GM12878 (cell line): ENCODE measurements around the gene LTB. TPM values are rescaled to one million over a fixed set of nuclear protein-coding genes. Genes with fewer than 3 reads are reported as not detected.
A peak's percentile ranks its signal among the peaks of the same experiment; 100 is the strongest.

Experiments
- BCL11A ChIP-seq: IDR thresholded peaks from 2 replicates; pipeline ENCODE4 v1.6.1; 2011; ENCODE audit warnings: low read depth, low read length
- BRCA1 ChIP-seq: IDR thresholded peaks from 2 replicates; pipeline ENCODE4 v1.6.1; 2011; ENCODE audit warnings: low read depth, low read length, improper control_type of control experiment
- CHD1 ChIP-seq: IDR thresholded peaks from 2 replicates; pipeline ENCODE4 v1.6.1; 2012; ENCODE audit warnings: low read depth, low read length, improper control_type of control experiment
- CHD2 ChIP-seq: IDR thresholded peaks from 2 replicates; pipeline ENCODE4 v1.6.1; 2011; ENCODE audit warnings: low read depth, low read length, improper control_type of control experiment, borderline replicate concordance
- ETV6 ChIP-seq, 2 experiments: fragments of 450-650 bp in 1 of 2; IDR thresholded peaks in 1 of 2; conservative IDR thresholded peaks in 1 of 2; 2 replicates each; pipeline ENCODE4 v1.6.1; 2014; ENCODE audit warnings: antibody characterized with exemption in 1 of 2, borderline replicate concordance in 1 of 2, low read depth in 1 of 2, mild to moderate bottlenecking in 1 of 2, moderate library complexity in 1 of 2
- FOXK2 ChIP-seq: fragments of 450-650 bp; IDR thresholded peaks from 2 replicates; pipeline ENCODE4 v1.6.1; 2017; ENCODE audit warnings: mild to moderate bottlenecking, moderate library complexity
- GATAD2B ChIP-seq: fragments of 450-650 bp; conservative IDR thresholded peaks from 2 replicates; pipeline ENCODE4 v1.6.1; 2017; ENCODE audit warnings: low read depth, mild to moderate bottlenecking, moderate library complexity
- HSF1 ChIP-seq: fragments of 150-350 bp; IDR thresholded peaks from 2 replicates; pipeline ENCODE4 v1.6.1; 2014; ENCODE audit warnings: mild to moderate bottlenecking, low read depth, low read length
- NFXL1 ChIP-seq: fragments of 450-650 bp; IDR thresholded peaks from 2 replicates; pipeline ENCODE4 v1.6.1; 2017; ENCODE audit warnings: antibody characterized with exemption, mild to moderate bottlenecking, borderline replicate concordance
- NFYB ChIP-seq: IDR thresholded peaks from 2 replicates; pipeline ENCODE4 v1.6.1; 2011; ENCODE audit warnings: low read depth, mild to moderate bottlenecking, low read length, improper control_type of control experiment, moderate library complexity; ENCODE audit not compliant: insufficient read depth
- PBX3 ChIP-seq: IDR thresholded peaks from 2 replicates; pipeline ENCODE4 v1.6.1; 2011; ENCODE audit warnings: mild to moderate bottlenecking, low read depth, low read length, moderate library complexity; ENCODE audit not compliant: insufficient replicate concordance
- RBBP5 ChIP-seq: fragments of 200-600 bp; sonication (generic); conservative IDR thresholded peaks from 2 replicates; pipeline ENCODE4 v1.6.1; 2016
- SKIL ChIP-seq: fragments of 450-650 bp; IDR thresholded peaks from 2 replicates; pipeline ENCODE4 v1.6.1; 2017; ENCODE audit warnings: mild to moderate bottlenecking, low read depth, inconsistent platforms; ENCODE audit not compliant: poor library complexity, severe bottlenecking
- SMAD1 ChIP-seq: fragments of 450-650 bp; IDR thresholded peaks from 2 replicates; pipeline ENCODE4 v1.6.1; 2018; ENCODE audit warnings: mild to moderate bottlenecking, low read depth; ENCODE audit not compliant: partially characterized antibody
- SUZ12 ChIP-seq: fragments of 200-600 bp; sonication (generic); IDR thresholded peaks from one replicate; pipeline ENCODE4 v1.6.1; 2018; ENCODE audit warnings: antibody characterized with exemption, mild to moderate bottlenecking; ENCODE audit not compliant: unreplicated experiment
- TARDBP ChIP-seq: IDR thresholded peaks from 2 replicates; pipeline ENCODE4 v1.6.1; 2016; ENCODE audit warnings: borderline replicate concordance
- TBL1XR1 ChIP-seq: IDR thresholded peaks from 2 replicates; pipeline ENCODE4 v1.6.1; 2012; ENCODE audit warnings: low read depth, low read length, improper control_type of control experiment
- TCF3 ChIP-seq: IDR thresholded peaks from 2 replicates; pipeline ENCODE4 v1.6.1; 2012; ENCODE audit warnings: low read depth, mild to moderate bottlenecking, low read length, borderline replicate concordance; ENCODE audit not compliant: insufficient read depth
- WRNIP1 ChIP-seq: IDR thresholded peaks from 2 replicates; pipeline ENCODE4 v1.6.1; 2011; ENCODE audit warnings: low read depth, low read length, improper control_type of control experiment, borderline replicate concordance
- ZNF274 ChIP-seq: IDR thresholded peaks from one replicate; pipeline ENCODE4 v1.8.0; 2011; ENCODE audit not compliant: insufficient read length, insufficient read depth
- ZNF622 ChIP-seq: fragments of 450-650 bp; IDR thresholded peaks from 2 replicates; pipeline ENCODE4 v1.6.1; 2017; ENCODE audit warnings: mild to moderate bottlenecking, inconsistent platforms
- polyA plus RNA-seq, 11 experiments: library from polyadenylated mRNA; depleted of rRNA in 4 of 11; unstranded in 6 of 11; stranded (reverse) in 5 of 11; fragments of >200 nt; fragmentation: Nextera tagmentation in 4 of 11; fragmentation: Illumina TruSeq in 1 of 11; extraction: Ambion mirVana in 4 of 11; extraction: Trizol in 1 of 11; gene quantifications; 1 replicate in 1 of 11; 2 replicates in 10 of 11; pipeline versions ENCODE4 v1.2.1 to v1.2.3, GENCODE V29; 2011 to 2016; ENCODE audit warnings: inconsistent platforms in 2 of 11, missing spikeins in 2 of 11, low read depth in 1 of 11
- total RNA-seq, 4 experiments: library from RNA; depleted of rRNA in 3 of 4; stranded (reverse); fragments of >200 nt in 3 of 4; fragmentation: Illumina TruSeq in 1 of 4; extraction: Trizol in 1 of 4; gene quantifications; 2 replicates each; pipeline versions ENCODE4 v1.2.1 to v1.2.3, GENCODE V29; 2013 to 2021
- TF ChIP-seq, protein P1 (sequence below): IDR thresholded peaks from 2 replicates; pipeline ENCODE4 v1.6.1; 2012; ENCODE audit warnings: low read depth, low read length, improper control_type of control experiment

Gene LTB
- total and polyA plus RNA-seq, 10 of the 15 experiments (the other 5 are each of a cell fraction or from before 2014, with no cell fraction given): 0.71 to 74.3 (median 20.0) TPM

- TF ChIP-seq SKIL: peak; percentile 40
- TF ChIP-seq PBX3: no peak
- peak; percentile 39; the same call in 1 of the 2 replicates for TF ChIP-seq CHD2
- no peak for TF ChIP-seq BCL11A
- no peak for TF ChIP-seq FOXK2
- no peak for TF ChIP-seq ZNF622
- no peak for TF ChIP-seq RBBP5
- TF ChIP-seq ETV6 (conservative IDR thresholded peaks at IDR 0.05 in 1 of 2, IDR thresholded peaks at IDR 0.05 in 1 of 2; ENCODE audit: borderline replicate concordance in 1 of 2, low read depth in 1 of 2): no peak
- no peak for TF ChIP-seq GATAD2B
- TF ChIP-seq SMAD1: no peak
- TF ChIP-seq CHD1: no peak
- 0 out of 2 replicates have a peak, but pooled peaks have one; percentile 53 for TF ChIP-seq HSF1
- TF ChIP-seq, protein P1, sequence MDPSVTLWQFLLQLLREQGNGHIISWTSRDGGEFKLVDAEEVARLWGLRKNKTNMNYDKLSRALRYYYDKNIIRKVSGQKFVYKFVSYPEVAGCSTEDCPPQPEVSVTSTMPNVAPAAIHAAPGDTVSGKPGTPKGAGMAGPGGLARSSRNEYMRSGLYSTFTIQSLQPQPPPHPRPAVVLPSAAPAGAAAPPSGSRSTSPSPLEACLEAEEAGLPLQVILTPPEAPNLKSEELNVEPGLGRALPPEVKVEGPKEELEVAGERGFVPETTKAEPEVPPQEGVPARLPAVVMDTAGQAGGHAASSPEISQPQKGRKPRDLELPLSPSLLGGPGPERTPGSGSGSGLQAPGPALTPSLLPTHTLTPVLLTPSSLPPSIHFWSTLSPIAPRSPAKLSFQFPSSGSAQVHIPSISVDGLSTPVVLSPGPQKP: peak; percentile 82
- TF ChIP-seq SUZ12: no peak
- TF ChIP-seq NFXL1: no peak
- TF ChIP-seq TCF3: no peak
- TF ChIP-seq TBL1XR1: peak; percentile 53; the same call in 1 of the 2 replicates
- TF ChIP-seq ZNF274: no peak
- TF ChIP-seq TARDBP: peak; percentile 88
- no peak for TF ChIP-seq BRCA1
- TF ChIP-seq WRNIP1: 0 out of 2 replicates have a peak, but pooled peaks have one; percentile 88
- TF ChIP-seq NFYB: no peak
Measured at GRCh38 chr6:31546958-31547726, 35.1 kb downstream of the LTB start, which contains the start of gene NFKBIL1 (continued).
